H1 (cell line): ENCODE results near the gene GRK5. TPM values are rescaled to one million over a fixed set of nuclear protein-coding genes. Genes with fewer than 3 reads are reported as not detected.
A peak's percentile ranks its signal among the peaks of the same experiment; 100 is the strongest.

Experiments
- CTCF ChIA-PET: fragments of 300-600 bp; sonication (Branson Sonifier 250); formaldehyde crosslinking; loops from one replicate; lab custom pipeline; 2021; ENCODE audit not compliant: partially characterized antibody; lab: Charles Lee
- POLR2A ChIA-PET: fragments of 300-600 bp; sonication (Branson Sonifier 250); formaldehyde crosslinking; loops from one replicate; lab custom pipeline; 2021; ENCODE audit warnings: inconsistent platforms; ENCODE audit not compliant: partially characterized antibody; lab: Charles Lee
- DNase-seq, 2 experiments: peaks; one replicate each; pipeline versions ENCODE4 v3.0.0 to v3.0.0-alpha.2; 2010 to 2022; ENCODE audit warnings: low spot score in 2 of 2, low read depth in 1 of 2, mixed read lengths in 1 of 2
- FAIRE-seq: peaks from 2 replicates; lab custom pipeline; 2011; peaks lifted over from hg19 to GRCh38; lab: Jason Lieb, UNC
- H2AFZ ChIP-seq: 2 replicates; pipeline ENCODE4 v1.8.1; 2012; ENCODE audit warnings: low read length, inconsistent platforms
- H2AK5ac ChIP-seq: 2 replicates; pipeline ENCODE4 v1.6.1; 2013; ENCODE audit warnings: low read depth, low read length
- H2BK120ac ChIP-seq: replicated peaks from 2 replicates; pipeline ENCODE3; 2013; ENCODE audit warnings: low read depth, low read length, inconsistent platforms
- H2BK12ac ChIP-seq: 2 replicates; pipeline ENCODE4 v1.6.1; 2013; ENCODE audit warnings: low read depth, low read length
- H2BK15ac ChIP-seq: 2 replicates; pipeline ENCODE4 v1.6.1; 2013; ENCODE audit warnings: low read length
- H2BK20ac ChIP-seq: 2 replicates; pipeline ENCODE4 v1.6.1; 2013; ENCODE audit warnings: low read length
- H2BK5ac ChIP-seq: 2 replicates; pipeline ENCODE4 v1.6.1; 2013; ENCODE audit warnings: low read depth, low read length
- H3K14ac ChIP-seq: 2 replicates; pipeline ENCODE4 v1.6.1; 2013; ENCODE audit warnings: inconsistent platforms; ENCODE audit not compliant: insufficient read length
- H3K18ac ChIP-seq: 2 replicates; pipeline ENCODE4 v1.6.1; 2013; ENCODE audit warnings: low read length; ENCODE audit errors: extremely low read depth
- H3K23ac ChIP-seq: 2 replicates; pipeline ENCODE4 v1.6.1; 2013; ENCODE audit warnings: inconsistent platforms; ENCODE audit not compliant: insufficient read length
- H3K23me2 ChIP-seq: 2 replicates; pipeline ENCODE4 v1.6.1; 2013; ENCODE audit warnings: low read depth, low read length
- H3K27ac ChIP-seq: 2 replicates; pipeline ENCODE4 v1.6.1; 2011; ENCODE audit warnings: low read depth, low read length, inconsistent platforms
- H3K27me3 ChIP-seq, 4 experiments: replicated peaks in 1 of 4; 1 replicate in 1 of 4; 2 replicates in 3 of 4; pipeline versions ENCODE4 v1.6.1 to v1.8.1; 2011 to 2013; ENCODE audit warnings: low read length in 3 of 4, mild to moderate bottlenecking in 3 of 4, inconsistent platforms in 2 of 4, mixed read lengths in 2 of 4, moderate library complexity in 1 of 4; ENCODE audit not compliant: control insufficient read depth in 3 of 4, insufficient read depth in 3 of 4; ENCODE audit errors: extremely low read depth in 1 of 4
- H3K36me3 ChIP-seq, 4 experiments: 2 replicates each; pipeline versions ENCODE4 v1.6.1 to v1.8.1; 2011 to 2013; ENCODE audit warnings: mild to moderate bottlenecking in 4 of 4, low read length in 3 of 4, moderate library complexity in 2 of 4, control low read depth in 1 of 4, inconsistent platforms in 1 of 4; ENCODE audit not compliant: insufficient read depth in 4 of 4, control insufficient read depth in 2 of 4
- H3K4ac ChIP-seq: replicated peaks from 2 replicates; pipeline ENCODE3; 2013; ENCODE audit warnings: low read length, low read depth, mixed read lengths, inconsistent platforms; ENCODE audit not compliant: insufficient read length
- H3K4me1 ChIP-seq, 4 experiments: replicated peaks in 1 of 4; 1 replicate in 1 of 4; 2 replicates in 3 of 4; pipeline versions ENCODE4 v1.6.1 to v1.8.1; 2011 to 2013; ENCODE audit warnings: low read length in 3 of 4, inconsistent platforms in 2 of 4, mixed read lengths in 1 of 4; ENCODE audit not compliant: insufficient read depth in 4 of 4, control insufficient read depth in 3 of 4
- H3K4me2 ChIP-seq, 2 experiments: 2 replicates each; pipeline versions ENCODE4 v1.6.1 to v1.8.1; 2011 to 2013; ENCODE audit warnings: low read depth in 2 of 2, low read length in 2 of 2, control low read depth in 1 of 2, inconsistent platforms in 1 of 2, mild to moderate bottlenecking in 1 of 2; ENCODE audit not compliant: insufficient read depth in 1 of 2
- H3K4me3 ChIP-seq, 4 experiments: fragments of 200-600, 300-600 bp in 1 of 4; sonication (generic), shearing (Covaris generic), sonication (Bioruptor Twin) in 1 of 4; 2 replicates each; pipeline versions ENCODE4 v1.5.1 to v1.8.1; 2011 to 2016; ENCODE audit warnings: low read length in 4 of 4, low read depth in 3 of 4, control low read depth in 2 of 4, inconsistent platforms in 2 of 4, mild to moderate bottlenecking in 2 of 4, mixed read lengths in 1 of 4, moderate library complexity in 1 of 4; ENCODE audit not compliant: insufficient read depth in 2 of 4; ENCODE audit errors: extremely low read depth in 1 of 4
- H3K56ac ChIP-seq: replicated peaks from 2 replicates; pipeline ENCODE3; 2013; ENCODE audit warnings: low read depth, mild to moderate bottlenecking, mixed read lengths, low read length, inconsistent platforms; ENCODE audit not compliant: insufficient read length
- H3K79me1 ChIP-seq: 2 replicates; pipeline ENCODE4 v1.6.1; 2013; ENCODE audit warnings: low read depth, low read length, control low read depth
- H3K79me2 ChIP-seq, 2 experiments: 2 replicates each; pipeline versions ENCODE4 v1.6.1 to v1.8.1; 2012 to 2013; ENCODE audit warnings: low read length in 2 of 2, mild to moderate bottlenecking in 2 of 2, inconsistent platforms in 1 of 2; ENCODE audit not compliant: insufficient read depth in 2 of 2, control insufficient read depth in 1 of 2
- H3K9ac ChIP-seq, 4 experiments: replicated peaks in 1 of 4; 1 replicate in 1 of 4; 2 replicates in 3 of 4; pipeline versions ENCODE4 v1.6.1 to v1.8.1; 2011 to 2013; ENCODE audit warnings: low read depth in 3 of 4, low read length in 3 of 4, control low read depth in 2 of 4, mild to moderate bottlenecking in 2 of 4, moderate library complexity in 2 of 4, inconsistent platforms in 1 of 4; ENCODE audit errors: extremely low read depth in 1 of 4
- H3K9me3 ChIP-seq, 2 experiments: 2 replicates each; pipeline versions ENCODE4 v1.6.1 to v1.8.1; 2012 to 2013; ENCODE audit warnings: mild to moderate bottlenecking in 2 of 2, moderate library complexity in 2 of 2, control low read depth in 1 of 2, inconsistent platforms in 1 of 2, low read depth in 1 of 2, low read length in 1 of 2, mixed read lengths in 1 of 2; ENCODE audit not compliant: insufficient read depth in 2 of 2
- H4K20me1 ChIP-seq, 2 experiments: replicated peaks in 1 of 2; 2 replicates each; pipeline versions ENCODE3 to v1.8.1; 2011 to 2013; ENCODE audit warnings: inconsistent platforms in 2 of 2, low read length in 2 of 2, mild to moderate bottlenecking in 1 of 2; ENCODE audit not compliant: insufficient read depth in 2 of 2, control insufficient read depth in 1 of 2
- H4K5ac ChIP-seq: 2 replicates; pipeline ENCODE4 v1.6.1; 2013; ENCODE audit warnings: low read length, low read depth, mixed read lengths, inconsistent platforms; ENCODE audit not compliant: insufficient read length
- H4K8ac ChIP-seq: 2 replicates; pipeline ENCODE4 v1.8.0; 2013; ENCODE audit warnings: mild to moderate bottlenecking, moderate library complexity, low read length, inconsistent platforms; ENCODE audit not compliant: insufficient read depth; ENCODE audit errors: extremely low read depth
- H4K91ac ChIP-seq: replicated peaks from 2 replicates; pipeline ENCODE3; 2013; ENCODE audit warnings: low read length, mixed read lengths, inconsistent platforms; ENCODE audit not compliant: insufficient read length
- CREB1 ChIP-seq: IDR thresholded peaks from 2 replicates; pipeline ENCODE4 v1.6.1; 2012; ENCODE audit warnings: inconsistent platforms
- EGR1 ChIP-seq: IDR thresholded peaks from 2 replicates; pipeline ENCODE4 v1.6.1; 2011; ENCODE audit warnings: low read depth, low read length, borderline replicate concordance
- GTF2F1 ChIP-seq: IDR thresholded peaks from 2 replicates; pipeline ENCODE4 v1.6.1; 2012; ENCODE audit warnings: low read depth, low read length, improper control_type of control experiment, borderline replicate concordance
- JUND ChIP-seq: IDR thresholded peaks from 2 replicates; pipeline ENCODE4 v1.6.1; 2011; ENCODE audit warnings: mild to moderate bottlenecking, improper control_type of control experiment, low read length
- MAFK ChIP-seq: IDR thresholded peaks from 2 replicates; pipeline ENCODE4 v1.6.1; 2012; ENCODE audit warnings: low read depth, mild to moderate bottlenecking, improper control_type of control experiment, low read length
- RNF2 ChIP-seq: fragments of 200-900, 300-1000 bp; sonication (generic); IDR thresholded peaks from 2 replicates; pipeline ENCODE4 v1.7.1; 2016; ENCODE audit warnings: borderline replicate concordance, low read depth, mild to moderate bottlenecking, antibody characterized with exemption, low read length; ENCODE audit not compliant: poor library complexity, severe bottlenecking; ENCODE audit errors: missing control alignments
- SRF ChIP-seq: IDR thresholded peaks from 2 replicates; pipeline ENCODE4 v1.6.1; 2011; ENCODE audit warnings: mild to moderate bottlenecking, low read depth, low read length, moderate library complexity
- TEAD4 ChIP-seq: IDR thresholded peaks from 2 replicates; pipeline ENCODE4 v1.6.1; 2012; ENCODE audit warnings: low read depth, low read length, inconsistent platforms, mixed read lengths
- WGBS, 2 experiments: shearing (Covaris generic) in 1 of 2; methylation state at CpG; one replicate each; pipeline versions ENCODE4 v1.1.6 to v1.1.7; 2013 to 2015; ENCODE audit warnings: low lambda C conversion rate in 2 of 2, mixed read lengths in 2 of 2, inconsistent platforms in 1 of 2, low coverage in 1 of 2, missing lambda C conversion rate in 1 of 2; ENCODE audit not compliant: insufficient replicate concordance in 2 of 2, insufficient coverage in 1 of 2, insufficient read length in 1 of 2; ENCODE audit errors: extremely low coverage in 1 of 2, missing lambda C conversion rate in 1 of 2; 5-methylcytosine and 5-hydroxymethylcytosine counted together
- polyA plus RNA-seq, 7 experiments: library from polyadenylated mRNA; depleted of rRNA in 3 of 7; stranded (reverse) in 5 of 7; unstranded in 2 of 7; fragments of >200 nt in 5 of 7; fragments of 200-250 nt in 2 of 7; gene quantifications; 1 replicate in 5 of 7; 2 replicates in 1 of 7; 4 replicates in 1 of 7; pipeline versions ENCODE4 v1.2.1 to v1.2.3, GENCODE V29; 2011 to 2013; ENCODE audit warnings: missing spikeins in 2 of 7, mixed read lengths in 2 of 7
- total RNA-seq: library from RNA; stranded (reverse); fragmentation: NEBNext Ultra II Directional; extraction: Animal tissue kit (Norgen Biotek cat#: 25700); gene quantifications from 2 replicates; pipeline ENCODE4 v1.2.1, GENCODE V29; 2021

GRK5 gene
- total and polyA plus RNA-seq, 2 of the 8 experiments (the other 6 are each of a cell fraction or from before 2014, with no cell fraction given) = 0.54 to 2.5 TPM

DNA sequence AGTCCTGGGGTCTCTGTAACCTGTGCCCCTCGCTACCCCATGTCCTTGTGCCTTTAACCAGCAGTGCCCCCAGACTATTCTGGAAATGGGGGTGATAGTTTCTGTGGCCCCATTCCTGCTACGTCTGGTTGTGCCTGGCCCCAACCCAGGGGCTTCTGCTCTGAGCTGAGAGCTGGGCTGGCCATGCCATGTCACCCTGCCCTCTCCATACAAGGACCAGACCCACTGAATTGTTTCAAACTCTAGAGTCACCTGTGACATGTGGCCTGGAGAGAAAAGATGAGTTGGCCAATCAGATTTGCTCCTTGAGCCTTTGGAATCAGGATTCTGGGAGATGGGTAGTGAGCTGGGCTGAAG, 108.6 kb downstream of the GRK5 start:
- Histone ChIP-seq H3K36me3 (no peaks in the 10 kb centered on the region), H3K4me1 (peaks cover 12 to 33% (median 23%) of the 10 kb centered on the region in 4 experiments), H2AFZ (no peak overlapping the region), H2BK5ac (peak overlapping the region; percentile 32; the same call in 1 of the 2 replicates), H3K79me1 (no peaks in the 10 kb centered on the region), H3K79me2 (no peaks in the 10 kb centered on the region), H3K9ac (no peak overlapping the region), H4K8ac (no peak overlapping the region), H3K27me3 (no peaks in the 10 kb centered on the region), H3K27ac (no peak overlapping the region), H3K4me2 (no peak overlapping the region), H3K23ac (no peak overlapping the region), H4K20me1 (peaks cover 0 to 5% of the 10 kb centered on the region in 2 experiments), H3K56ac (no peak overlapping the region), H3K23me2 (peaks cover 6% of the 10 kb centered on the region; the same call in 1 of the 2 replicates), H4K91ac (peak overlapping the region; percentile 70), H4K5ac (no peak overlapping the region), H3K18ac (peak overlapping the region; percentile 51; the same call in 1 of the 2 replicates), H2BK12ac (peak overlapping the region; percentile 98; the same call in 1 of the 2 replicates), H2BK20ac (0 out of 2 replicates have a peak overlapping the region, but pooled peaks have one; percentile 34), H2BK120ac (no peak overlapping the region), H3K4me3 (no peak overlapping the region), H2AK5ac (no peak overlapping the region; the same call in 1 of the 2 replicates), H3K14ac (no peak overlapping the region), H3K4ac (peak overlapping the region; percentile 46), H3K9me3 (no peaks in the 10 kb centered on the region), H2BK15ac (0 out of 2 replicates have a peak overlapping the region, but pooled peaks have one; percentile 10)
- FAIRE-seq = no peak
- ChIA-PET CTCF (interaction anchor here (1.0 to 1.7 kb wide), 6 partner anchors 10 to 130 kb away, joined by 3 to 5 read pairs (median 3); no protein-coding TSS in a partner anchor), POLR2A (interaction anchor here (1.2 kb wide), 1 partner anchor 14 kb away, joined by 3 read pairs; no protein-coding TSS in a partner anchor)
- no peak for DNase-seq
- WGBS, 2 experiments = 72% methylated on average over 2 of the region's 2 CpGs; no CpG with 5 or more reads in 1 of the 2 experiments
- TF ChIP-seq SRF (no peak), MAFK (no peak), RNF2 (no peak), GTF2F1 (no peak), CREB1 (no peak), JUND (no peak), EGR1 (no peak), TEAD4 (no peak)
